A204.1 (cell line): Measurements from ENCODE around the gene KLC3.
A peak's percentile ranks its signal among the peaks of the same experiment; 100 is the strongest.

Experiments
- FAIRE-seq: peaks from 2 replicates; lab custom pipeline; 2012; peaks lifted over from hg19 to GRCh38; lab: Jason Lieb, UNC

The KLC3 gene

DNA sequence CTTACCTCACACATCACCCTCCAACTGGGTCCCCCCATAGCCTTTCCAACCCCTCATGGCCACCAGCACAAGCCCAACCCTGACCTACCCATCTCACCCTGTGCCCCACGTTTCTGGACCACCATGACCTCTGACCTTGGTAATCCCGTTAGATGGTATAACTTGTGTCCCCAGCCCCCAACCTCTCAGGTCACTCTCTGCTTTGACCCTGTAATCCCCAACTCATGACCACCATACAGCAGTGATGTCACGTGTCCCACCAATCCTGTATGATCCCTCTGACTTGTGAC, 8.5 kb downstream of the KLC3 start:
- no peak for FAIRE-seq

- FAIRE-seq = no peak
These were observed 8.9 kb downstream of the KLC3 start for GRCh38 chr19:45349430-45349941.

- FAIRE-seq = no peak
These were observed 10.0 kb downstream of the KLC3 start for GRCh38 chr19:45350477-45351058.

GRCh38 chr19:45351401-45351952, 10.9 kb downstream of the KLC3 start:
- FAIRE-seq = no peak

DNA sequence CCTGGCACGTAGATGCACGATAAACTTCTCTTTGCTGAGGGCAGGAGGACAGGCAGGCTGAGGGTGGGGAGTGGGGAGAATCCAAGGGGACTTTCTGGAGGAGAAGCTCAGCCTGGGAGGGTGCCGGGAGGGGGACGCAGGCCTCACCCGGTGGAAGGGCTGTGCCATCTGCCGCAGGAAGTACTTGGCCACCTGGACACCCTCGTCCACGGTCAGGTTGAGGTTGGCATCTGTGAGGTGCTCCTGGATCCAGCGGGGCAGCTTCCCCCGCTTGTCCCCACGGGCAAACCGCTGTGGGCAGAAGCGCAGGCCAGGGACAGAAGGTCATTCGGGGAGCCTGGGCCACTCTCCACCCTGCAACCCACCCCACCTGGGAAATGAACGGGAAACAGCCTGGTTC, 11.5 kb downstream of the KLC3 start:
- no peak for FAIRE-seq

DNA sequence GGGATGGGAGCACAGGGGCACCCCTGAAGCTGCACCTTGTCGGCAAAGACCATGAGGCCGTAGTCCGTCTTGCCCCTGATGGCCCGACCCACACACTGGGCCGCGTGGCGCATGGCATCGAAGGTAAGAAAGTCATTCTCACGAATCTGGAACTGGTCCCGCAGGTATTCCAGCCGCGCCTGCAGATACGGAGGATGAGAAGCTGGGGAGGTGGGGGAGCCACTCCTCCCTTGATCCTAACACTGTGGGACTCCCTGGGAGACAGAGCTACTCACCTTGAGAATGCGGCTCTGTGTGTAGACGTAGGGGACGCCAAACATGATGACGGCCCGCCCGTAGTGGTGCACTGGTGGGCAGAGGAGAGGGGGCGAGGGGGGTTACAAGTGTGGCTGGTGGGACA, 11.9 kb downstream of the KLC3 start:
- FAIRE-seq = no peak

GRCh38 chr19:45352914-45353796, 12.6 kb downstream of the KLC3 start:
- FAIRE-seq = no peak

DNA sequence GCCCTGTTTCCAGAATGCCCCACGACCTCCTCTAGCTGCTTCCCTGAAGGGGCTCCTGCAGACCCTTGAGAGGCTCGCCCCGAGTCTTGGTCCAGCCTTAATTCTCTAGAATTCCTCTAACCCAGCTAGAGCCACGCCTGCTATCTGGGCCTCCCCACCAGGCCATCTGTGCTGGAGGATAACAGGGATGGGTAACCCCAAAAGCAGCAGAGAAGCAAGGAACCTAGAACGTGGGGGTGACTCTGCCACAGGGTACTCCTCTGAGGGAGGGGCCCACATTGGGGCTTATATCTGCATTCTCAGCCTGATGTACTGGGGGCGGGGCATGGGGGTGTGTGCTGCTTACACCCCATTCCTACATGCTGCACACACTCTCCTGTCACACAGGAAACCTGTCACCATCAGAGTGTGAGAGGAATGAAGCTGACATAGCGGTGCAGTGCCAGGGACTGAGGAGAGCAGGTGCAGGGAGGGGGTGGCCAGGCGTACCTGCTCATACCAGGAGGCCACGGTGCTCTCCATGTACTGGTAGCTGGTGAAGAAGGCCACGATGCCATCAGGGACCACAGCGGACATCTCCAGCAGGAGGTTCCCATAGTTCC, 13.8 kb downstream of the KLC3 start:
- FAIRE-seq = no peak

- no peak for FAIRE-seq
These were observed 14.9 kb downstream of the KLC3 start for GRCh38 chr19:45355402-45355801.

DNA sequence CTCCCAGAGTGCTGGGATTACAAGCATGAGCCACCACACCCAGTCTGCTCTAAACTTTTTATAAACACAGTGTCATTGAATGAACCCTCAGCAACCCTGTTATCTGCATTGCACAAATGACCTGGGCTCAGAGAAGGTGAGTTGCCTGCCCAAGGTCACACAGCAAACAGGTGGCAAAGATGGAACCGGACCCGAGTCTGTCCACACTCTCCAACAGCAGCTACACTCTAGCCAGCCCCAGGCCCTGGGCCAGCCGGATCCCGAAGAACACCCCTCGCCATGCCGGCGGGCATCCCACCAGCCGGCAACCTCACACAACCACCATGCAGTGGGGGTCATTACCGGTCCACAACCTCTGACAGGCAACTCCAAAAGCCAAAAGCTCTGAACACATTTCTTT, 15.4 kb downstream of the KLC3 start:
- FAIRE-seq = no peak

DNA sequence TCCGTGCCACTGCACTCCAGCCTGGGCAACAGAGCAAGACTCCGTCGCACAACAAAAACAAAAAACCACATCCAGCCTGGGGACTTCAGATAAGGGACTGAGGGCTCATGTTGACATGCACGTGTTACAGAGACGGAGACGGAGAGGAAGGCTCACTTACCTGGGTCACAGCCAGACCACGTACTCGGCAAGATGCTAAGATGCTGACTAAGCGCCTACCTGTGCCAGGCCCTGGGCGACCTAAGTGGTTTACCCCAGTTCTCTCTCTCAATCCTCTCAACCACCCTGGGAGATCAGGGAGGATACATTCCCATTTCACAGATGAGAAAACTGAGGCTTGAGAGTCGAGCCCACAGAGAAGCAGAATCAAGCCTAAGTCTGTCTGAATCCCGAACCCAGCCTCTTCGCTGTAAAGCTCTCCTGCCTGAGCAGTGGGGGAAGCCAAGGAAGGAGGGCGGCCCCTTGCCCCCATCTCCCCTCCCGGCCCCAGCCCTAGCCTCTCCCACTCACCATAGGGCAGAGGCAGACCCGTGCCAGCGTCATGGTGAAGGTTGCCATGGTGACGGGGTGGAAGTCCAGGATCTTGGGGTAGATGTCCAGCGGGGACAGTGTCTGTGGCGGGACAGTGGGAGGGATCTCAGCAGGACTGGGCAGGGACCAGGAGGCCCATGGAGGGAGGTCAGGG, 16.4 kb downstream of the KLC3 start:
- FAIRE-seq = no peak

DNA sequence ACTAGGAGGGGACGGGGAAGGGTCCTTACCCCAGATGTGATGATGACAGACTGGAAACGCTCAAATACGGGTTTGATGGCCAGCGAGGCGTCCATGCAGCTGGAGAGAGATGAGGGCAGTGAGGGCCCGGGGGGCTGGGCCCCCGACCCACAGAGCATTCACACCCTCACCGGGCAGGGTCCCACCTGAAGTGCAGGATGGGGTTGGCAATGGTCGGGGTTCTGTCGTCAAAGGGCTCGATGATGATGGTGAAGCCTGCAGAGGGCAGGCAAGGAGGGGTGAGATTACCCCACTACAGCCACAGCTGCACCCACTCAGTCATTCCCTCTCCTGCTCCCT, 16.9 kb downstream of the KLC3 start:
- no peak for FAIRE-seq

GRCh38 chr19:45358213-45358792, 17.8 kb downstream of the KLC3 start:
- FAIRE-seq = no peak

DNA sequence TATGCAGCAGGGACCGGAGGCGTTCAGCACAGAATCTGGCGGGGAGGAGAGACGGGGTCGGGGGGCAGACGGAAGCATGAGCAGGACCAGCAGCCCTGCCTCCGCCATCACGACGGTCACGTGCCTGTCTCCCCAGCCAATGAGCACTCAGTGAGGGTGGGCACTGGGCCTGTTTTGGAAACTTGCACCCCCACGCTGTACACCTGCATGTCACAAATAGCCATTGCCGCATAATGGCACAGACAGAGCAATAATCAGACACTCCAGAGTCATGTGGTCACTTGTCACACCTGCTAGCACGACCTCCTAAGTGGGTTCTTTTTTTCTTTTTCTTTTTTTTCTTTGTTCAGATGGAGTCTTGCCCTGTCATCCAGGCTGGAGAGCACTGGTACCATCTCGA, 21.1 kb downstream of the KLC3 start:
- FAIRE-seq = no peak

- no peak for FAIRE-seq
These were observed 21.7 kb downstream of the KLC3 start for GRCh38 chr19:45362291-45362690.

DNA sequence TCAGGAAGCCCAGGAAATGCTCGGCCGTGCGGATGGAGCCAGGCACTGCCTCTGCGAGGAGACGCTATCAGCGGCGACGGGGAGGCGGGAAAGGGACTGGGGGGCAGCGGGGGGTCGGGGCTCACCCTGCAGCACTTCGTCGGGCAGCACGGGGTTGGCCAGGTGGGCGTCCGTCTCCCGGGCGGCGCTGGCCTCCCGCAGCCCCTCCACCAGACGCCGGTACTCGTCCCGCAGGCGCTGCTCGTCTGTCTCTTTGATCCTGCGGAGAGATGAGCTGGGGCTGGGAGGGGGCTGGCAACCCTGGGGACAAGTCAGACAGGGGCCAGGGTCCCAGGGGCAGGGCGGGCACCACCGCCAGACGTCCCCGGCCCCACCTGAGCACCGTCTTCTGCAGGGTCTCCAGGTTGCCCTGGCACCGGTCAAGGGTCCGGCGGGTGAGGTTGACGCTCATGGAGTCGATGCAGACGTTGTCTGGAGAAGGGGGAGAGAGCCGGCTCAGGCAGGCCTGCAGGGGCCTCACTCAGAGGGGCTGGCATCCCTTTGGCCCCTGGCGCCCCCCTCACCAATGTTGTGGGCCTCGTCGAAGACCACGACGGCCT, 23.4 kb downstream of the KLC3 start:
- FAIRE-seq = no peak

DNA sequence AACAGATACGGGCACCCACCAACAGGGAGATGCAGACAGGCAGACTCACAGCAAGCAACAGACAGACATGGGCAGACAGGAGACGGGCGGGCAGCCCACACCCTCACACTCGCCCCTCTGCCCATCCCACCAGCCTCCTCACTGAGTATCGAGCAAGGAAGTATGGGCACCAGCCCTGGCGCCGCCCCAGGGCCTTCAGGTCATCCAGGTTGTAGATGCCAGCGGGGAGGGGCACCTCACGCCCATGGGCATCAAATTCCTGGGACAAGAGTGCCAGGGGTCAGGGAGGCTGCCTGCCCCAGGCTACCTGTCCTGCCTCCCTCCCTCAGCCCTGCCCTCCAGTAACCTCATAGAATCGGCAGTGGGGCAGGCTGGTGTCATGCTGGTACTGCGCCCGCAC, 24.1 kb downstream of the KLC3 start:
- no peak for FAIRE-seq

DNA sequence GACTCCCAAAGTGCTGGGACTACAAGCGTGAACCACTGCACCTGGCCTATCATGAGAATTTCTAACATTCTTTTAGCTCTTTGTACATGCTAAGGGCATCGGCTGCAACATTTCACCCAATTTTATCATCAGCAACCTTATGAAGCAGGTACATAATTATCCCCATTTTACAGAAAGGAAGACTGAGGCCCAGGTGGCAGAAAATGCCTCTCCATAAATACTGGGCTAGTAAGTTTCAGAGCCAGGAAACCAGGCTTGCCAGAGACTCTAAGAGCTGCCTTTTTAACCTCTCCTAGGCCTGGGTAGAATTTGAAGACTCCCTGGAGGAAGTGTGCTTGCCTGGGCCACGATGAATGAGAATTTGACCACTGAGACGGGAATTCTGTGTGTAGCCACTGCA, 27.6 kb downstream of the KLC3 start:
- FAIRE-seq = no peak

DNA sequence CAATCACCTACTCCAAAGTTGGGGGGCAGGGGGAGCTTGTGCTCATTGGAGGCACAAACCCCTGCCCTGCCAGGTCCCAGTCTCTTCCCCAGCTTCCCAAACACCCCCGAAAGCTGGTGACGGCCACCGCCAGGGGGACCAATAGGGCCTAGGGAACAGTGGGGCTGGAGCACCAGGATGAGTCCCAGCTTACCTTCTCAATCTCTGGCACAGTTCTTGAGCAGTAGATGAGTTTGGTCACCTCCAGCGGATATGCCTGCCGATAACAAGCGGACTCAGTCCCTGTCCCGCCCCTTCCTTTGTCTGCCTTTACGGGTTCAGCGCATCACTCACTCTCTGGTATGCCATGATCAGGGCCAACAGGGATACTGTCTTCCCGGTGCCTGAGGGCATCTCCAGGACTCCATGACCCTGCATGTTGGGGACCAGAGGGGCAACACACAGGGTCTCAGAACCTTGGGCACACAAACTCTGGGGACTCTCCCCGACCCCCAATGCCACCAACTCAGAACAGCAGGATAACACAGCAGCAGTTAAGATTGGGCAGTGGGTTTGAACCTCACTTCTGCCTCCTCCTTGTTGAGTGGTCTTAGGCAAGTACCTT, 28.3 kb downstream of the KLC3 start:
- FAIRE-seq = no peak

GRCh38 chr19:45370410-45371204, 30.1 kb downstream of the KLC3 start, which contains the start of gene ERCC2:
ERCC2 (minus strand) TSS chr19:45370573; CDS start chr19:45370540, 33 bp downstream.
- FAIRE-seq = peak; percentile 82
